Effector memory CD4-positive, alpha-beta T cell (primary cell): ENCODE data around the gene GPC2.
A peak's percentile ranks its signal among the peaks of the same experiment; 100 is the strongest.

ENCODE experiments used
- DNase-seq, 3 donors: peaks; one replicate each; pipeline ENCODE4 v3.0.0-alpha.2; 2020
- H3K27ac ChIP-seq: 2 replicates; pipeline ENCODE4 v1.7.0; 2013; ENCODE audit warnings: mild to moderate bottlenecking, low read length, moderate library complexity; ENCODE audit not compliant: insufficient read depth, poor library complexity, severe bottlenecking
- H3K27me3 ChIP-seq: replicated peaks from 2 replicates; pipeline ENCODE4 v1.7.0; 2013; ENCODE audit warnings: mild to moderate bottlenecking, low read length; ENCODE audit not compliant: insufficient read depth, control insufficient read depth, poor library complexity, severe bottlenecking
- H3K36me3 ChIP-seq: 2 replicates; pipeline ENCODE4 v1.7.0; 2013; ENCODE audit warnings: mild to moderate bottlenecking, low read length, moderate library complexity; ENCODE audit not compliant: control insufficient read depth, insufficient read depth
- H3K4me1 ChIP-seq: 2 replicates; pipeline ENCODE4 v1.7.0; 2013; ENCODE audit warnings: low read length, mild to moderate bottlenecking; ENCODE audit not compliant: control insufficient read depth, insufficient read depth, poor library complexity, severe bottlenecking
- H3K4me3 ChIP-seq: 2 replicates; pipeline ENCODE4 v1.7.0; 2013; ENCODE audit warnings: low read length, low read depth, mild to moderate bottlenecking; ENCODE audit not compliant: insufficient read depth, poor library complexity, severe bottlenecking
- H3K9me3 ChIP-seq: 2 replicates; pipeline ENCODE4 v1.7.0; 2013; ENCODE audit warnings: mild to moderate bottlenecking, low read length, moderate library complexity; ENCODE audit not compliant: control insufficient read depth

Gene GPC2

DNA sequence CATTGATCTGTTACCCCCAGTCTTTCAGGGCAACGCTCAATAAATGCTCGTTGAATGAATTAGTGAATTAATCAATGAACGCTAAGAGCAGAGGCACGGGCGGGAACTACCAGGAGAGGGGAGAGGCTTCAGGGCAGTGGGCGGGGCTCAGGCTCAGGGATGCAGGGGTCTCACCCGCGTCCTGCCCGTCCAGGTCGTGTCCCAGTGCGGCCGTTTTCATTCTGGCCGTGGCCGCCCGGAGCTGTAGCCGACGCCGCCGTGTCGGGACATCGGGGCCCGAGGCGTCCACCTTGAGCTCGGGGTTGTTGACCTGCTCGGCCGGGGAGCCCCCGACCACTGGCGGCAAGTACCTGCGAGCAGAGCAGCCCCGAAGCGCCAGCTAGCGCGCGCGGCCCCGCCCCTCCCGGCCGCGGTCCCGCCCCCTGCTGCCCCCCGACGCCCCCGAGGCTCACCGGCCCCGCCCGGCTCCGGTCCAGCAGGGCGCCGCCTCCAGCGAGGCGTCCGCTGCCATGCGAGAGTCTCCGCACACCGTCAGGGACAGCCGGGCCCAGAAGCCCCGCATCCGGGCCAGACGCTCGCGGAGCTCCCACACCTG, 6.0 kb downstream of the GPC2 start:
- DNase-seq, result peak; percentile 18 to 37 (median 30)
- H3K36me3 ChIP-seq, result no peaks in the 10 kb centered on the region
- H3K4me3 ChIP-seq, result peak overlapping the region; percentile 52
- peaks cover 37% of the 10 kb centered on the region for H3K4me1 ChIP-seq
- H3K27ac ChIP-seq, result no peak overlapping the region
- no peaks in the 10 kb centered on the region for H3K27me3 ChIP-seq
- no peaks in the 10 kb centered on the region for H3K9me3 ChIP-seq

DNA sequence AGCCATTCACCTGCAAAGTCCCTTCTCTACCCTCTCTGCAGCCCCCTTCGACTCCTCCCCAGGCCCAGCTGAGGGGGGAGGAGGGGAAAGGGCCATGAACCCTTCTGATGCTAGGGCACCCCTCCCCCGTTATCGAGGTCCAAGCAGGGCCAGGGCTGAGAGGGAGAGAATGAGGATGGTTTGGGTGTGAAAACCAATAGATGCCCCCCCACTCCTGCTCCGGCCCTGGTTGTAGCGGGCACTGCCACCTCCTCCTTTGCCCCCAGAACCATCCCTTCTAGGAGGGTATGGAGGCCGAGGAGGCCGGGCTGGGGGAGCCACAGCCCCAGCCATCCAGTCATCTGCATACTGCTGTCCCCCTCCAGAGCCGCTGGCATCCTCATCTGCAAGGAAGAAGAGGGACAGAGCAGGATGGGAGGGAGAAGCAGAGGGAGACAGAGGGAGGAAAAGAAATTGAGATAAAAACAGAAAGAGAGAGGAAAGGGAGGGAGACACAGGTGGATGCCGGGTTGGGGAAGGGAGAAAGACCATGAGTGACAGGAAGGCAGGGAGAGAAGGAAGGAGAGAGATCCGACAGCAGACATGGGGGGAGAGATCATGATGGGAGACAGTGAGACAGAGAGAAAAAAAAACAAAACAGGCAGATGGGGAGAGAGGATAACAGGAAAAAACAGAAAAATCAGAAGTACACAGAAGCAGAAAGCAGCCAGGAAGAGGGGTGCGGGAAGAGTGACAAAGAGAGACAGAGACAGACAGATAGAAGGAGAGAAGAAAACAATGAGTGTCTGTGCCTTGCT, 6.9 kb downstream of the GPC2 start:
- Histone ChIP-seq H3K4me1 (peaks cover 41% of the 10 kb centered on the region), H3K4me3 (no peak overlapping the region), H3K27ac (peak overlapping the region; percentile 11), H3K27me3 (no peaks in the 10 kb centered on the region), H3K36me3 (no peaks in the 10 kb centered on the region), H3K9me3 (no peaks in the 10 kb centered on the region)
- DNase-seq, result no peak

DNA sequence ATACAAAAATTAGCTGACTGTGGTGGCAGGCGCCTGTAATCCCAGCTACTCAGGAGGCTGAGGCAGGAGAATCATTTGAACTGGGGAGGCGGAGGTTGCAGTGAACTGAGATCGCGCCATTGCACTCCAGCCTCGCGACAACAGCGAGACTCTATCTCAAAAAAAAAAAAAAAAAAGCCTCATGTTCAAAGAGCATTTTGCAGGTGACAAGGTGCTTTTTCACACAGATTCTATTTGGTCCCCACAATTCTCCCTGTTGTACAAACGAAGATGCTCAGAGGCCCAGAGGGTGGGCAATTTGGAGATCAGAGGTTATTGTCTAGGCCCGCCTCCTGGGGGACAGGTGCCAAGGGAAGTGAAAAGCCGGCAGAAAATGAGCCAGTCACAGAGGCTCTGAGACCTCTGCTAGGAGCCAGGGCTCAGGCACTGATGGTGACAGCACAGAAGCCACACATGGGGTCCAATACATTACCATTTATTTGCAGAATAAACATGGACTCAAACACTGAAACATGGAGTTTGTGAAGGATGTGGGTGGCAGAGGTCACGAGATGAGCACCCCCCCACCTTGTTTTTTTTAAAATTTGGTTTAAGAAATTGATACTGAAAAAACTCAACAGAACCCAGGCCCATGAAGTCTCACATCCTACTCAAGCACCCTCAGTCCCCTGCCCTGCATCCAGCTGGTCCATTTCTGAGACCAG, 7.9 kb downstream of the GPC2 start:
- Histone ChIP-seq H3K36me3 (no peaks in the 10 kb centered on the region), H3K27ac (no peak overlapping the region), H3K4me3 (no peak overlapping the region), H3K4me1 (peaks cover 41% of the 10 kb centered on the region), H3K9me3 (no peaks in the 10 kb centered on the region), H3K27me3 (no peaks in the 10 kb centered on the region)
- no peak for DNase-seq

DNA sequence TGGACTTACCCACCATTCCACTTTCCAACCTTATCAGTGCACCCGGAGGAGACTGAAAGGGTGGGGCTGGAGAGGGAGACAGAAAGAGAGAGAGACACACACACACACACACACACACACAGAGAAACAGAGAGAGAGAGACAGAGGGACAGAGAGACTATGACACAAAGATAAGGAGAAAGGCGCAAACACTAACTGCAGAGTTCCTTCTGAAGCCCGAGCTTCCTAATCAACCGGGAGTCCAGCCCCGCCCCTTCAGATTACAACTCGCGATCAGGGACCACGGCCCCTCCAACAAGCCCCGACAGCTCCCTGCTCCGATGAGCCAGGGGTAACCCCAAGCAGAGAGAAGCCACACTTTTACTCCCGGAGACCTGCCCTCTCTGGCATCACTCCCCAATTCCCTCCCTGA, 9.3 kb downstream of the GPC2 start:
- peaks cover 55% of the 10 kb centered on the region for H3K4me1 ChIP-seq

DNA sequence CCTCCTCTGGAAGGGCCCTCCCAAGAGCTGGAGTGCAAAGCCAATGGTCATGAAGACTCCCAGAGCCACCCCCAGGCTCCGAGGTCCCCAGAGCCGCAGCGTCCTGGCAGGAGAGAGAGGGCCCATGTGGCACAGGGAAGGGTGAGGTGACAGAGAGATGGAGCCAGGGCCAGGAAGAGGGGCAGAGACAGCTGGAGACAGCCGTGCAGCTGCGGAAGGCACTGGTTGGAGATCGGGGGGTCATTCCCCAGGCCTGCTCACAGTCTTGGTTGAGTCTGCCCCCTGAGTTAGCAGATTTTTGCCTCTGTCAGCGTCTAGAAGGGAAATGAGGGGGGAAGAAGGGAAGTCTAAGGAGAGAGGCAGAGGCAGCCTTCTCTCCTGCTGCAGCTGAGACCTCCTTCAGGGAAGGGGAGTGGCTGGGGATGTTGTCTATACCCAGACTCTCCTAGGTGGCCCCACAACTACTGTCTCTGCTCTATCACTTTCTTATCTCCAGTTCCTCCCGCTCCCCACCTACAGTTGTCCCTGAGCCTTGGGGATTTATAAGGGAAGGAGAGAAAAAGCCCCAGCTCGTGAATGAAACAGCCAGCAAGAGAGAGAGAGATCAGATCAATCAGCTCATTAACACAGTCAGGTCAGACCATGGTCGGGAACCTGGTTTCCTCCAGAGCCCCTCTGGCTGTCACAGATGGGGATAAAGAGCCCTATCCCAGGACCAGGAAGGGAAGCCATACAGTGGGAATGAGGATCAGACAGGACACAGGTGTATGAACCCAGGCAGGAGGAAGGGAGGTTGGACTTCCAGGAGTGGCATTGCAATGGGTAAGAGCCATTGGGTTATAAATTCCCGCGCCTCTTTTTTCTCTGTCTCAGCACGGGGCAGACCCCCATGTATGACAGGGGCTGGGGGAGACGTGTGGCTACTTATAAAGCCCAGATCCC, 9.9 kb downstream of the GPC2 start:
- Histone ChIP-seq H3K27ac (peak overlapping the region; percentile 50), H3K4me3 (peak overlapping the region; percentile 53), H3K27me3 (no peaks in the 10 kb centered on the region), H3K4me1 (peaks cover 56% of the 10 kb centered on the region), H3K9me3 (no peaks in the 10 kb centered on the region), H3K36me3 (no peaks in the 10 kb centered on the region)
- DNase-seq, result no peak

More for the DNA sequence above, 9.3 kb downstream of the GPC2 start:
- no peak for DNase-seq
- Histone ChIP-seq H3K4me3 (peak overlapping the region; percentile 53), H3K27me3 (no peaks in the 10 kb centered on the region), H3K9me3 (no peaks in the 10 kb centered on the region), H3K27ac (peak overlapping the region; percentile 50), H3K36me3 (no peaks in the 10 kb centered on the region)

DNA sequence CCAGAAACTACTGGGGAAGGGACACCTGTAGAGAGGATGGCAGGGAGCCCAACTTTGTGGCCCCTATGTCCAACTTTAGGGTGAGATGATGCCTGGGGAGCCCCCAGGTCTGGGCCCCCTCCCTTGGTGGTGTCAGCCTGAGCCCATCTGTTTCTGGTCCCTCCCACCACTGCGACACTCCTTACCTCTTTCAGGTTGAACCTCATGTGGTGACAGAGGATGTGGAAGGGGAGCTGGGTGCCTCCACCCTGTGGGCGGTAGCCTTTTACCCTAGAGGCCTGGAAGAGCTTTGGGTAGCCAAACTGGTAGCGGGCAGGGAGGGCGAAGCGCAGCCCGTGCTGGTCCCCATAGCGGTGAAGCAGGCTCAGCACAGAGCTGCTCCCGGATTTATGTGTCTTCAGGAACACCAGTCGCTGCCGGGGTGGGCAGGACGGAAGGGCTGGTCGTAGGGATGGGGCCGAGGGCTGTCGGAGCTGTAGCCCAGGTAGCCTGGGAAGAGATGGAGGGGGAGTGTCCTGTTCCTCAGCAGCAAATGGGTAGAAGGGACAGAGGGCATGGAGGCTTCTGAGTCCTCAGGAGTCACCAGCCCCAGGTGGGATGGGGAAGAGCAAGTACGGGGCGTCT, 10.8 kb downstream of the GPC2 start:
- H3K9me3 ChIP-seq, result no peaks in the 10 kb centered on the region
- DNase-seq, result no peak
- H3K36me3 ChIP-seq, result no peaks in the 10 kb centered on the region
- H3K4me3 ChIP-seq, result no peak overlapping the region
- H3K27me3 ChIP-seq, result no peaks in the 10 kb centered on the region
- peak overlapping the region; percentile 35 for H3K27ac ChIP-seq
- peaks cover 56% of the 10 kb centered on the region for H3K4me1 ChIP-seq

DNA sequence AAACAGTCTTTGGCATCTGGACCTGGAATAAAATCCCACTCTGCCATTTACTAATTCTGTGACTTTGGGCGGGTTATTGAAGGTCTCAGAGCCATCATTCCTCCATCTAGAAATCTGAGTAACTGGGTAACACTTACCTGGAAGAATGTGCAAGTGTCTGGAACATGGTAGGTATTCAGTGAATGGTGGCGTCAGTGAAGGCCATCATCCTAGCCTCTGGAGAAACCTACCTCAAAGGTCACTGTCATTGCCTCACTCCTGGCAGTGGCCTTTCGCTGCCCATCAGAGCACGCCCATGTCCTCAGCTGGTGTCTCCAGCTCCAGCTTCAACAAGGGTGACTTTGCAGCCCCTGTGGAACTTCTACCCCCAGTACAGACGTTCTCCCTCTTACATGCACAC, 13.3 kb downstream of the GPC2 start:
- no peak for DNase-seq
- H3K9me3 ChIP-seq, result no peaks in the 10 kb centered on the region
- peak overlapping the region; percentile 38 for H3K27ac ChIP-seq
- H3K36me3 ChIP-seq, result no peaks in the 10 kb centered on the region
- no peak overlapping the region for H3K4me3 ChIP-seq
- H3K4me1 ChIP-seq, result peaks cover 47% of the 10 kb centered on the region
- no peaks in the 10 kb centered on the region for H3K27me3 ChIP-seq

DNA sequence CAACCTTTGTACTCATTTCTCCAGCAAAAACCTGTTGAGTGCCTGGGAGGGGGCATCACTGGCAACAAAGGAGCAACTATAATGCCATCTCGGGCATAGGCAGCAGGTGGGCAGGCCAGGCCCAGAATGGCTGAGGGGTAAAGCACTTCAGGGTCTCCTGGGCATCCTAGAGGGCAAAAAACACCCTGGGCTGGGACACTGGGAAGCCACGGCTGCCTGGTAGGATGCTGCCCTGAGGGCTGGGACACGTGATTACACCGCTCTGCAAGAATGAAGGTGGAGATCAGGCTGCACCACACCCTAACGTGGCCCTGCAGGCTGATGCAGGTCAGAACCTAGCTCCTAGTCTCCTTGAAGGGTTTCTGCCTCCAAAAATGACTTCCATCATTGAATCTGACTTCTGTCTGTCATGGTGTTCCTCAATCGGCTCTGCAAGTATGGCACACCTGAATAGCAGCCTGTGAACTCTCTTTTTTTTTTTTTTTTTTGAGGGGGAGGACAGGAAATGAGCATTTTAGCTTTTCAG, 14.1 kb downstream of the GPC2 start:
- Histone ChIP-seq H3K27me3 (no peaks in the 10 kb centered on the region), H3K36me3 (no peaks in the 10 kb centered on the region), H3K4me3 (no peak overlapping the region), H3K9me3 (no peaks in the 10 kb centered on the region), H3K4me1 (peaks cover 43% of the 10 kb centered on the region), H3K27ac (peak overlapping the region; percentile 38)
- DNase-seq, result no peak

DNA sequence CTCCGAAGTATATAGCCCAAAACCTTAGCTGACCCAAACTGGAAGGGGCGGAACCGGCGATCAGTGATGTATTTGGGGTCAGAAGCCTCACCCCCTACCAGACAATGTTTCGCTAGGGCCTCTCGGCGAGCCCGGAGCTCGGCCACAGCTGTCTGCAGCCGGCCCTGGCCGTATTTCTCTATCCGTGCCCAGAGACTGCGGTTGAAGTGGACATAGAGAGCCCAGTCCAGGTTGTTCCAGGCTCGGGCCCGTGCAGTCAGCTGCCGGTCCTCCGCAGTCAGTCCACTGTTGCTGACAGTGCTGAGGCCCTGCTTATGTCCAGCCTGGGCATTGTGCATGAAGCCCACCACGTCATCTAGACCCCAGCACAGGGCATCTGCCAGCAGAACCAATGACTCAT, 17.1 kb downstream of the GPC2 start:
- Histone ChIP-seq H3K4me1 (peaks cover 34% of the 10 kb centered on the region), H3K9me3 (no peaks in the 10 kb centered on the region), H3K27me3 (no peaks in the 10 kb centered on the region), H3K27ac (no peak overlapping the region), H3K36me3 (peaks cover 14% of the 10 kb centered on the region), H3K4me3 (no peak overlapping the region)
- DNase-seq, result no peak
